Liver (tissue), 9 donors: ENCODE measurements around the gene SCO2. TPM values are rescaled to one million over a fixed set of nuclear protein-coding genes. Genes with fewer than 3 reads are reported as not detected.

Experiments
- DNase-seq: peaks from one replicate; pipeline ENCODE4 v3.0.0-alpha.2; 2017; ENCODE audit warnings: low spot score
- H3K27ac ChIP-seq, 2 donors: one replicate each; pipeline ENCODE4 v1.7.0; 2013; ENCODE audit warnings: inconsistent platforms in 2 of 2, low read length in 2 of 2, control low read depth in 1 of 2, low read depth in 1 of 2, mild to moderate bottlenecking in 1 of 2
- H3K27me3 ChIP-seq, 4 donors: one replicate each; pipeline versions ENCODE4 v1.6.1 to v1.7.0; 2013; ENCODE audit warnings: low read length in 3 of 4, inconsistent platforms in 1 of 4, mild to moderate bottlenecking in 1 of 4, moderate library complexity in 1 of 4; ENCODE audit not compliant: control insufficient read depth in 4 of 4, insufficient read depth in 4 of 4
- H3K36me3 ChIP-seq, 4 donors: one replicate each; pipeline versions ENCODE4 v1.6.1 to v1.7.0; 2013; ENCODE audit warnings: low read length in 3 of 4, mild to moderate bottlenecking in 3 of 4, low read depth in 1 of 4, moderate library complexity in 1 of 4; ENCODE audit not compliant: control insufficient read depth in 4 of 4, insufficient read depth in 3 of 4
- H3K4me1 ChIP-seq, 4 donors: one replicate each; pipeline versions ENCODE4 v1.6.1 to v1.7.0; 2013; ENCODE audit warnings: low read length in 3 of 4, mild to moderate bottlenecking in 3 of 4, moderate library complexity in 1 of 4; ENCODE audit not compliant: control insufficient read depth in 4 of 4, insufficient read depth in 4 of 4
- H3K4me3 ChIP-seq, 3 donors: one replicate each; pipeline versions ENCODE4 v1.6.1 to v1.7.0; 2013; ENCODE audit warnings: low read length in 3 of 3, control low read depth in 1 of 3, low read depth in 1 of 3, mild to moderate bottlenecking in 1 of 3
- H3K9ac ChIP-seq, 2 donors: one replicate each; pipeline ENCODE4 v1.7.0; 2013; ENCODE audit warnings: low read length in 2 of 2, mild to moderate bottlenecking in 2 of 2, moderate library complexity in 2 of 2, control low read depth in 1 of 2, low read depth in 1 of 2
- H3K9me3 ChIP-seq, 4 donors: one replicate each; pipeline versions ENCODE4 v1.6.1 to v1.7.0; 2013; ENCODE audit warnings: low read length in 3 of 4; ENCODE audit not compliant: control insufficient read depth in 4 of 4
- CTCF ChIP-seq: fragments of 150-350 bp; IDR thresholded peaks from 2 replicates; pipeline ENCODE4 v1.5.1; 2017; ENCODE audit warnings: improper control_type of control experiment, low read depth, low read length; ENCODE audit not compliant: missing input control
- EGR1 ChIP-seq, 2 donors: IDR thresholded peaks; 2 replicates each; pipeline ENCODE4 v1.6.1; 2016 to 2018; ENCODE audit warnings: antibody characterized with exemption in 2 of 2, low read depth in 2 of 2
- FOXA1 ChIP-seq: IDR thresholded peaks from 2 replicates; pipeline ENCODE4 v1.6.1; 2016; ENCODE audit warnings: antibody characterized with exemption
- FOXA2 ChIP-seq: IDR thresholded peaks from 2 replicates; pipeline ENCODE4 v1.6.1; 2016; ENCODE audit warnings: antibody characterized with exemption
- GABPA ChIP-seq, 2 donors: IDR thresholded peaks in 1 of 2; conservative IDR thresholded peaks in 1 of 2; 2 replicates each; pipeline ENCODE4 v1.6.1; 2016; ENCODE audit warnings: antibody characterized with exemption in 2 of 2, mild to moderate bottlenecking in 1 of 2, moderate library complexity in 1 of 2
- HNF4A ChIP-seq, 2 donors: conservative IDR thresholded peaks; 2 replicates each; pipeline ENCODE4 v1.6.1; 2016; ENCODE audit warnings: antibody characterized with exemption in 2 of 2, mild to moderate bottlenecking in 2 of 2
- HNF4G ChIP-seq: IDR thresholded peaks from 2 replicates; pipeline ENCODE4 v1.6.1; 2016; ENCODE audit warnings: antibody characterized with exemption
- JUND ChIP-seq, 2 donors: IDR thresholded peaks; 2 replicates each; pipeline ENCODE4 v1.6.1; 2016; ENCODE audit warnings: antibody characterized with exemption in 2 of 2
- MAX ChIP-seq: IDR thresholded peaks from 2 replicates; pipeline ENCODE4 v1.6.1; 2016; ENCODE audit warnings: antibody characterized with exemption
- NR2F2 ChIP-seq: IDR thresholded peaks from 2 replicates; pipeline ENCODE4 v1.6.1; 2016; ENCODE audit warnings: antibody characterized with exemption
- RAD21 ChIP-seq, 2 donors: IDR thresholded peaks; 2 replicates each; pipeline ENCODE4 v1.6.1; 2016; ENCODE audit warnings: antibody characterized with exemption in 2 of 2, mild to moderate bottlenecking in 2 of 2
- RXRA ChIP-seq, 2 donors: IDR thresholded peaks; 2 replicates each; pipeline ENCODE4 v1.6.1; 2017 to 2018; ENCODE audit warnings: antibody characterized with exemption in 2 of 2, mild to moderate bottlenecking in 1 of 2
- SP1 ChIP-seq: IDR thresholded peaks from 2 replicates; pipeline ENCODE4 v1.6.1; 2018; ENCODE audit warnings: antibody characterized with exemption, mild to moderate bottlenecking
- TAF1 ChIP-seq: conservative IDR thresholded peaks from 2 replicates; pipeline ENCODE4 v1.6.1; 2016; ENCODE audit warnings: antibody characterized with exemption, mild to moderate bottlenecking
- YY1 ChIP-seq: IDR thresholded peaks from 2 replicates; pipeline ENCODE4 v1.6.1; 2016; ENCODE audit warnings: antibody characterized with exemption, mild to moderate bottlenecking
- WGBS: extraction: QIAGEN DNeasy Blood & Tissue Kit; methylation state at CpG from one replicate; pipeline ENCODE4 v1.1.7; 2013; 5-methylcytosine and 5-hydroxymethylcytosine counted together
- polyA plus RNA-seq, 2 donors: library from polyadenylated mRNA; stranded (reverse) in 1 of 2; unstranded in 1 of 2; fragments of 200-250 nt in 1 of 2; fragments of >200 nt in 1 of 2; fragmentation: Nextera tagmentation in 1 of 2; extraction: Ambion mirVana in 1 of 2; gene quantifications; one replicate each; pipeline versions ENCODE4 v1.2.1 to v1.2.3, GENCODE V29; 2013 to 2015
- total RNA-seq, 2 donors: library from RNA; depleted of rRNA; stranded (reverse); fragments of >200 nt; gene quantifications; one replicate each; pipeline ENCODE4 v1.2.3, GENCODE V29; 2014
- TF ChIP-seq, protein P1 (sequence below): IDR thresholded peaks from 2 replicates; pipeline ENCODE4 v1.6.1; 2016; ENCODE audit warnings: antibody characterized with exemption, mild to moderate bottlenecking
- TF ChIP-seq, protein P2 (sequence below): IDR thresholded peaks from 2 replicates; pipeline ENCODE4 v1.6.1; 2016; ENCODE audit warnings: antibody characterized with exemption
- TF ChIP-seq, protein P3 (sequence below): IDR thresholded peaks from 2 replicates; pipeline ENCODE4 v1.6.1; 2016; ENCODE audit warnings: antibody characterized with exemption
- donor health status: healthy.
- donor health status: healthy.
- donor health status: healthy.
- donor health status: healthy.
- donor health status: healthy.

SCO2 gene
- total and polyA plus RNA-seq, 4 donors, result 1.4 to 2.9 (median 1.8) TPM

DNA sequence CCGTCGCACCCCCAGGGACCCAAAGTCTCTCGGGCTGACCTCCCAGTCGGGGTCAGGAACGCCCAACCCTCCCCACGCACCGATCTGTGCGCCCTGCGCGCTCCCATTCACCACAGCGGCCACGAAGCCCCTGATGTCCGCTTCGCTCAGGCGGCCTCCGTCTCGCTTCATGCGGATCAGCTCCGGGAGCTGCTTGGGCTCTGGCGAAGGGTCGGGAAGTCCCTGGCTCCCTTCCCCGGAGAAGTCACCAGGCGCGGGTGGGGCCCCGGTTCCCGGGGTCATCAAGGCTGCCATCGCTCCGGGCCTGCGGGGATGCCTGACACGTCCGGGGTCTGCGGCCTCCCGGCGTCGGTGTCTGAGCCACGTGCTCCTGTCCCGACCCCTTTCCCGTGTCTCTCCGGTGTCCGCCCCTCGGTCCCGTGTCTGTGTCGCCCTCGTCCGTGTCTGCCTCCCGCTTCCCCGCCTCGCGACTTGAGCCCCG lies 4.1 kb upstream of the SCO2 start:
- Histone ChIP-seq H3K27me3 (no peaks in the 10 kb centered on the region), H3K9me3 (no peaks in the 10 kb centered on the region), H3K4me1 (peaks cover 6 to 51% (median 27%) of the 10 kb centered on the region in 4 donors), H3K9ac (peak overlapping the region in 1 of 2 donors; percentile 76), H3K27ac (peak overlapping the region; percentile 92 to 98), H3K4me3 (peak overlapping the region; percentile 48 to 93 (median 64)), H3K36me3 (no peaks in the 10 kb centered on the region)
- no peak for TF ChIP-seq EGR1 (IDR thresholded peaks at IDR 0.05; ENCODE audit: low read depth in 2 of 2)
- TF ChIP-seq NR2F2, result no peak
- no peak for TF ChIP-seq HNF4A (conservative IDR thresholded peaks at IDR 0.05)
- TF ChIP-seq, protein P1, sequence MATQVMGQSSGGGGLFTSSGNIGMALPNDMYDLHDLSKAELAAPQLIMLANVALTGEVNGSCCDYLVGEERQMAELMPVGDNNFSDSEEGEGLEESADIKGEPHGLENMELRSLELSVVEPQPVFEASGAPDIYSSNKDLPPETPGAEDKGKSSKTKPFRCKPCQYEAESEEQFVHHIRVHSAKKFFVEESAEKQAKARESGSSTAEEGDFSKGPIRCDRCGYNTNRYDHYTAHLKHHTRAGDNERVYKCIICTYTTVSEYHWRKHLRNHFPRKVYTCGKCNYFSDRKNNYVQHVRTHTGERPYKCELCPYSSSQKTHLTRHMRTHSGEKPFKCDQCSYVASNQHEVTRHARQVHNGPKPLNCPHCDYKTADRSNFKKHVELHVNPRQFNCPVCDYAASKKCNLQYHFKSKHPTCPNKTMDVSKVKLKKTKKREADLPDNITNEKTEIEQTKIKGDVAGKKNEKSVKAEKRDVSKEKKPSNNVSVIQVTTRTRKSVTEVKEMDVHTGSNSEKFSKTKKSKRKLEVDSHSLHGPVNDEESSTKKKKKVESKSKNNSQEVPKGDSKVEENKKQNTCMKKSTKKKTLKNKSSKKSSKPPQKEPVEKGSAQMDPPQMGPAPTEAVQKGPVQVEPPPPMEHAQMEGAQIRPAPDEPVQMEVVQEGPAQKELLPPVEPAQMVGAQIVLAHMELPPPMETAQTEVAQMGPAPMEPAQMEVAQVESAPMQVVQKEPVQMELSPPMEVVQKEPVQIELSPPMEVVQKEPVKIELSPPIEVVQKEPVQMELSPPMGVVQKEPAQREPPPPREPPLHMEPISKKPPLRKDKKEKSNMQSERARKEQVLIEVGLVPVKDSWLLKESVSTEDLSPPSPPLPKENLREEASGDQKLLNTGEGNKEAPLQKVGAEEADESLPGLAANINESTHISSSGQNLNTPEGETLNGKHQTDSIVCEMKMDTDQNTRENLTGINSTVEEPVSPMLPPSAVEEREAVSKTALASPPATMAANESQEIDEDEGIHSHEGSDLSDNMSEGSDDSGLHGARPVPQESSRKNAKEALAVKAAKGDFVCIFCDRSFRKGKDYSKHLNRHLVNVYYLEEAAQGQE, result no peak
- no peak for TF ChIP-seq JUND (IDR thresholded peaks at IDR 0.05)
- TF ChIP-seq, protein P2, sequence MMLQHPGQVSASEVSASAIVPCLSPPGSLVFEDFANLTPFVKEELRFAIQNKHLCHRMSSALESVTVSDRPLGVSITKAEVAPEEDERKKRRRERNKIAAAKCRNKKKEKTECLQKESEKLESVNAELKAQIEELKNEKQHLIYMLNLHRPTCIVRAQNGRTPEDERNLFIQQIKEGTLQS, result no peak
- no peak for TF ChIP-seq SP1
- no peak for TF ChIP-seq FOXA2
- no peak for TF ChIP-seq FOXA1
- TF ChIP-seq RXRA (IDR thresholded peaks at IDR 0.05), result no peak
- TF ChIP-seq, protein P3, sequence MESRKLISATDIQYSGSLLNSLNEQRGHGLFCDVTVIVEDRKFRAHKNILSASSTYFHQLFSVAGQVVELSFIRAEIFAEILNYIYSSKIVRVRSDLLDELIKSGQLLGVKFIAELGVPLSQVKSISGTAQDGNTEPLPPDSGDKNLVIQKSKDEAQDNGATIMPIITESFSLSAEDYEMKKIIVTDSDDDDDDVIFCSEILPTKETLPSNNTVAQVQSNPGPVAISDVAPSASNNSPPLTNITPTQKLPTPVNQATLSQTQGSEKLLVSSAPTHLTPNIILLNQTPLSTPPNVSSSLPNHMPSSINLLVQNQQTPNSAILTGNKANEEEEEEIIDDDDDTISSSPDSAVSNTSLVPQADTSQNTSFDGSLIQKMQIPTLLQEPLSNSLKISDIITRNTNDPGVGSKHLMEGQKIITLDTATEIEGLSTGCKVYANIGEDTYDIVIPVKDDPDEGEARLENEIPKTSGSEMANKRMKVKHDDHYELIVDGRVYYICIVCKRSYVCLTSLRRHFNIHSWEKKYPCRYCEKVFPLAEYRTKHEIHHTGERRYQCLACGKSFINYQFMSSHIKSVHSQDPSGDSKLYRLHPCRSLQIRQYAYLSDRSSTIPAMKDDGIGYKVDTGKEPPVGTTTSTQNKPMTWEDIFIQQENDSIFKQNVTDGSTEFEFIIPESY, result no peak
- no peak for TF ChIP-seq RAD21 (IDR thresholded peaks at IDR 0.05)
- no peak for TF ChIP-seq GABPA (IDR thresholded peaks at IDR 0.05 in 1 of 2, conservative IDR thresholded peaks at IDR 0.05 in 1 of 2)
- no peak for TF ChIP-seq CTCF
- no peak for TF ChIP-seq MAX
- no peak for TF ChIP-seq YY1
- TF ChIP-seq HNF4G, result no peak
- no peak for TF ChIP-seq TAF1
- WGBS, result 22% methylated on average over 50 of the region's 50 CpGs
- no peak for DNase-seq
